ENCODE data around the gene KIF5C. TPM values are rescaled to one million over a fixed set of nuclear protein-coding genes. Genes with fewer than 3 reads are reported as not detected.

The KIF5C gene
- total and polyA plus RNA-seq, 2 donors (not counting 1 experiment from before 2014, with no cell fraction given), result 0.09 to 0.17 TPM

- Histone ChIP-seq H3K4me3 (replicated peaks in 1 of 4; ENCODE audit: control extremely low read depth in 1 of 4, insufficient read depth in 1 of 4, low read depth in 3 of 4, low read length in 4 of 4) (no peak overlapping the region), H3K9ac (ENCODE audit: insufficient read depth, low read length) (no peak overlapping the region), H3K4me1 (ENCODE audit: control insufficient read depth, extremely low read depth, insufficient read depth, low read length) (no peaks in the 10 kb centered on the region), H4K20me1 (ENCODE audit: control insufficient read depth, extremely low read depth, insufficient read depth, low read length) (no peaks in the 10 kb centered on the region), H3K27ac (ENCODE audit: insufficient read depth, low read length) (no peak overlapping the region), H3K79me2 (ENCODE audit: control insufficient read depth, insufficient read depth, low read length) (no peaks in the 10 kb centered on the region), H3K36me3 (ENCODE audit: control insufficient read depth, insufficient read depth, low read length) (no peaks in the 10 kb centered on the region), H3K4me2 (ENCODE audit: extremely low read depth, insufficient read depth, low read length) (no peak overlapping the region), H3K9me3 (ENCODE audit: control insufficient read depth, insufficient read depth, low read depth, low read length) (no peaks in the 10 kb centered on the region), H3K27me3 (ENCODE audit: control insufficient read depth, insufficient read depth, low read length) (no peaks in the 10 kb centered on the region), H2AFZ (ENCODE audit: low read length) (no peak overlapping the region)
- no peak for TF ChIP-seq EZH2 (IDR thresholded peaks at IDR 0.05; ENCODE audit: low read length, missing control alignments)
- TF ChIP-seq, protein P1, sequence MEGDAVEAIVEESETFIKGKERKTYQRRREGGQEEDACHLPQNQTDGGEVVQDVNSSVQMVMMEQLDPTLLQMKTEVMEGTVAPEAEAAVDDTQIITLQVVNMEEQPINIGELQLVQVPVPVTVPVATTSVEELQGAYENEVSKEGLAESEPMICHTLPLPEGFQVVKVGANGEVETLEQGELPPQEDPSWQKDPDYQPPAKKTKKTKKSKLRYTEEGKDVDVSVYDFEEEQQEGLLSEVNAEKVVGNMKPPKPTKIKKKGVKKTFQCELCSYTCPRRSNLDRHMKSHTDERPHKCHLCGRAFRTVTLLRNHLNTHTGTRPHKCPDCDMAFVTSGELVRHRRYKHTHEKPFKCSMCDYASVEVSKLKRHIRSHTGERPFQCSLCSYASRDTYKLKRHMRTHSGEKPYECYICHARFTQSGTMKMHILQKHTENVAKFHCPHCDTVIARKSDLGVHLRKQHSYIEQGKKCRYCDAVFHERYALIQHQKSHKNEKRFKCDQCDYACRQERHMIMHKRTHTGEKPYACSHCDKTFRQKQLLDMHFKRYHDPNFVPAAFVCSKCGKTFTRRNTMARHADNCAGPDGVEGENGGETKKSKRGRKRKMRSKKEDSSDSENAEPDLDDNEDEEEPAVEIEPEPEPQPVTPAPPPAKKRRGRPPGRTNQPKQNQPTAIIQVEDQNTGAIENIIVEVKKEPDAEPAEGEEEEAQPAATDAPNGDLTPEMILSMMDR (conservative IDR thresholded peaks at IDR 0.05 in 1 of 2, IDR thresholded peaks at IDR 0.05 in 1 of 2; ENCODE audit: low read depth in 1 of 2, low read length in 2 of 2), result no peak
- DNase-seq (ENCODE audit: low read depth in 2 of 2), result peak; percentile 29 to 33
Measured at GRCh38 chr2:149049142-149049541, 174.1 kb downstream of the KIF5C start.

GRCh38 chr2:149050188-149050587, 175.2 kb downstream of the KIF5C start:
- no peaks in the 10 kb centered on the region for H3K4me1 ChIP-seq (ENCODE audit: control insufficient read depth, extremely low read depth, insufficient read depth, low read length)
- DNase-seq (ENCODE audit: low read depth in 2 of 2), result peak; percentile 29 to 44
- H3K36me3 ChIP-seq (ENCODE audit: control insufficient read depth, insufficient read depth, low read length), result no peaks in the 10 kb centered on the region
- H3K4me3 ChIP-seq (replicated peaks in 1 of 4; ENCODE audit: control extremely low read depth in 1 of 4, insufficient read depth in 1 of 4, low read depth in 3 of 4, low read length in 4 of 4), result no peak overlapping the region
- H2AFZ ChIP-seq (ENCODE audit: low read length), result no peak overlapping the region
- no peaks in the 10 kb centered on the region for H4K20me1 ChIP-seq (ENCODE audit: control insufficient read depth, extremely low read depth, insufficient read depth, low read length)
- H3K4me2 ChIP-seq (ENCODE audit: extremely low read depth, insufficient read depth, low read length), result no peak overlapping the region
- H3K27ac ChIP-seq (ENCODE audit: insufficient read depth, low read length), result no peak overlapping the region
- no peak overlapping the region for H3K9ac ChIP-seq (ENCODE audit: insufficient read depth, low read length)
- no peaks in the 10 kb centered on the region for H3K79me2 ChIP-seq (ENCODE audit: control insufficient read depth, insufficient read depth, low read length)
- no peaks in the 10 kb centered on the region for H3K27me3 ChIP-seq (ENCODE audit: control insufficient read depth, insufficient read depth, low read length)
- TF ChIP-seq EZH2 (IDR thresholded peaks at IDR 0.05; ENCODE audit: low read length, missing control alignments), result no peak
- TF ChIP-seq, protein P1 (conservative IDR thresholded peaks at IDR 0.05 in 1 of 2, IDR thresholded peaks at IDR 0.05 in 1 of 2; ENCODE audit: low read depth in 1 of 2, low read length in 2 of 2), result no peak
- H3K9me3 ChIP-seq (ENCODE audit: control insufficient read depth, insufficient read depth, low read depth, low read length), result no peaks in the 10 kb centered on the region

DNA sequence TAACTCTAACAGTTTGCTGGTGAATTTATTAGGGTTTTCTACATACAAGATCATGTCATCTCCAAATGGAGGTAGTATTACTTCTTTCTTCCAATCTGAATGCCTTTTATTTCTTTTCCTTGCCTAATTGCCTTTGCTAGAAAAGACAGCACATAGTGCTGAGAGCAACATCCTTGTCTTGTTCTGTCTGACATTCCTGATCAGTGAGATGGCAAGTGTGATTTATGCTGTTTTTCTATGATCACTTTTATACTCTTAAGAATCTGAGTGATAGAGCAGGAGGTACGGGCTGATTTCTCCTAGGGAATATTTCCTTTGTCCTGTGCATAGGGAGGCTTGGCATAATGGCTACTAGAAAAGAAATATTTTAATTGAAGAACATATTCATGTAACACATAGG, 180.7 kb downstream of the KIF5C start:
- no peak overlapping the region for H2AFZ ChIP-seq (ENCODE audit: low read length)
- no peak overlapping the region for H3K4me3 ChIP-seq (replicated peaks in 1 of 4; ENCODE audit: control extremely low read depth in 1 of 4, insufficient read depth in 1 of 4, low read depth in 3 of 4, low read length in 4 of 4)
- no peak for TF ChIP-seq EZH2 (IDR thresholded peaks at IDR 0.05; ENCODE audit: low read length, missing control alignments)
- TF ChIP-seq, protein P1 (conservative IDR thresholded peaks at IDR 0.05 in 1 of 2, IDR thresholded peaks at IDR 0.05 in 1 of 2; ENCODE audit: low read depth in 1 of 2, low read length in 2 of 2), result no peak
- no peaks in the 10 kb centered on the region for H3K36me3 ChIP-seq (ENCODE audit: control insufficient read depth, insufficient read depth, low read length)
- no peaks in the 10 kb centered on the region for H3K9me3 ChIP-seq (ENCODE audit: control insufficient read depth, insufficient read depth, low read depth, low read length)
- no peak for DNase-seq (ENCODE audit: low read depth in 2 of 2)
- H3K4me2 ChIP-seq (ENCODE audit: extremely low read depth, insufficient read depth, low read length), result no peak overlapping the region
- no peaks in the 10 kb centered on the region for H4K20me1 ChIP-seq (ENCODE audit: control insufficient read depth, extremely low read depth, insufficient read depth, low read length)
- H3K4me1 ChIP-seq (ENCODE audit: control insufficient read depth, extremely low read depth, insufficient read depth, low read length), result no peaks in the 10 kb centered on the region
- H3K9ac ChIP-seq (ENCODE audit: insufficient read depth, low read length), result no peak overlapping the region
- no peak overlapping the region for H3K27ac ChIP-seq (ENCODE audit: insufficient read depth, low read length)
- H3K27me3 ChIP-seq (ENCODE audit: control insufficient read depth, insufficient read depth, low read length), result no peaks in the 10 kb centered on the region
- H3K79me2 ChIP-seq (ENCODE audit: control insufficient read depth, insufficient read depth, low read length), result no peaks in the 10 kb centered on the region

All from fibroblast of lung (primary cell).